Heart left ventricle (tissue), 16 donors: ENCODE results near the gene YPEL2. TPM values are rescaled to one million over a fixed set of nuclear protein-coding genes. Genes with fewer than 3 reads are reported as not detected.
"Not testable (repeated sequence)": the region's sequence is repeated elsewhere in the genome, so short reads cannot be mapped to it uniquely, and the experiment has no call there.

Experiments
- ATAC-seq, 4 donors: fragments of 200-7000 bp; cut with Tn5 transposase; one replicate each; pipeline ENCODE4 v1.9.1; 2020 to 2022; ENCODE audit warnings: moderate library complexity in 4 of 4, mild to moderate bottlenecking in 3 of 4, moderate number of reproducible peaks in 1 of 4
- DNase-seq, 5 donors: peaks; one replicate each; pipeline ENCODE4 v3.0.0-alpha.2; 2020
- H3K27ac ChIP-seq, 12 donors: fragments of 200-600 bp; sonication (generic) in 4 of 12; one replicate each; pipeline versions ENCODE4 v1.5.0 to v1.8.0; 2016 to 2022; ENCODE audit warnings: mild to moderate bottlenecking in 2 of 12
- H3K27me3 ChIP-seq, 9 donors: fragments of 200-600 bp; sonication (generic) in 2 of 9; one replicate each; pipeline versions ENCODE4 v1.5.1 to v1.8.0; 2016 to 2022; ENCODE audit warnings: mild to moderate bottlenecking in 3 of 9
- H3K36me3 ChIP-seq, 9 donors: fragments of 200-600 bp; sonication (generic) in 2 of 9; one replicate each; pipeline versions ENCODE4 v1.5.0 to v1.8.0; 2018 to 2022; ENCODE audit warnings: mild to moderate bottlenecking in 2 of 9
- H3K4me1 ChIP-seq, 12 donors: fragments of 200-600 bp; sonication (generic) in 4 of 12; one replicate each; pipeline versions ENCODE4 v1.5.0 to v1.8.0; 2016 to 2022; ENCODE audit warnings: mild to moderate bottlenecking in 3 of 12
- H3K4me3 ChIP-seq, 12 donors: fragments of 200-600 bp; sonication (generic) in 4 of 12; one replicate each; pipeline versions ENCODE4 v1.5.0 to v1.8.0; 2017 to 2022; ENCODE audit warnings: mild to moderate bottlenecking in 9 of 12, moderate library complexity in 4 of 12
- H3K9me3 ChIP-seq, 12 donors: fragments of 200-600 bp; sonication (generic) in 4 of 12; one replicate each; pipeline versions ENCODE4 v1.5.0 to v1.8.0; 2016 to 2022; ENCODE audit warnings: mild to moderate bottlenecking in 1 of 12
- CTCF ChIP-seq, 12 donors: fragments of 200-600 bp; sonication (generic) in 4 of 12; IDR thresholded peaks; one replicate each; pipeline versions ENCODE4 v1.5.0 to v1.8.0; 2018 to 2022; ENCODE audit warnings: antibody characterized with exemption in 12 of 12, mild to moderate bottlenecking in 5 of 12
- POLR2A ChIP-seq, 2 donors: fragments of 450-650 bp; IDR thresholded peaks; one replicate each; pipeline ENCODE4 v1.6.1; 2017; ENCODE audit warnings: antibody characterized with exemption in 2 of 2, mild to moderate bottlenecking in 2 of 2, moderate library complexity in 2 of 2
- WGBS, 4 donors: extraction: QIAGEN DNeasy Blood & Tissue Kit in 2 of 4; methylation state at CpG; one replicate each; pipeline versions ENCODE4 v1.1.5 to v1.1.7; 2013 to 2018; 5-methylcytosine and 5-hydroxymethylcytosine counted together
- intact Hi-C, 10 donors: fragments of 100-400 bp; cut with DNase I; formaldehyde crosslinking; loops; one replicate each; pipeline versions ENCODE4 v1.11.1 to v1.14.2; 2022
- polyA plus RNA-seq, 2 donors: library from polyadenylated mRNA; stranded (reverse); fragments of 200-250 nt; gene quantifications; one replicate each; pipeline ENCODE4 v1.2.3, GENCODE V29; 2013
- total RNA-seq, 9 donors: library from RNA; depleted of rRNA in 2 of 9; stranded (reverse); fragments of >200 nt in 2 of 9; fragmentation: NEBNext Ultra II Directional in 3 of 9; extraction: Animal tissue kit (Norgen Biotek cat#: 25700) in 3 of 9; gene quantifications; one replicate each; pipeline versions ENCODE4 v1.1.0 to v1.2.4, GENCODE V29; 2016 to 2023
- donor health status: ischemic (EF 13 %, LVEDD 7.1; RV severe dilation, severe dysfunction).
- donor health status: healthy with polysubstance abuse.
- donor health status: DM: no; HTN: yes; CAD: no.
- donor health status: DM: no; HTN: no; CAD: no.
- donor health status: ischemic (EF 25% LVEDD 6.9; RV normal size, moderate dysfunction).
- donor health status: ischemic (EF 25% LVEDD 5.7; RV mildly dilated, moderate dysfunction).
- donor health status: healthy.
- donor health status: DM: yes; HTN: yes; CAD: no.
- donor health status: ischemic (EF 35%, LVEDD 5.7; RV mildly dilated, moderate dysfunction).
- donor health status: nonischemic (EF 11% LVEDD 7.7; RV severe dilation, severe dysfunction).
- donor health status: DM: yes; HTN: yes; CAD: no.
- donor health status: PGD.
- donor health status: ischemic (EF 29% LVEDD 5.4; RV normal size, mild dysfunction).
- donor health status: nonischemic (EF 23%, LVEDD 6.1; RV moderate dilation, normal function).

YPEL2 gene
- total and polyA plus RNA-seq, 11 donors: 11.6 to 65.5 (median 33.9) TPM

GRCh38 chr17:59310263-59310920, 21.1 kb upstream of the YPEL2 start:
- H3K4me3 ChIP-seq: no peak overlapping the region
- no peaks in the 10 kb centered on the region for H3K9me3 ChIP-seq
- H3K4me1 ChIP-seq: peaks cover 0 to 9% (median 0%) of the 10 kb centered on the region in 12 donors
- ATAC-seq (no peak), DNase-seq (no peak)
- TF ChIP-seq CTCF (IDR thresholded peaks at IDR 0.05) (no peak), POLR2A (IDR thresholded peaks at IDR 0.05) (no peak)
- 78 to 87% (median 80%) methylated on average over 6 of the region's 6 CpGs for WGBS, 4 donors
- intact Hi-C loops: loop anchor here in 8 of 10 donors (1.0 to 10.0 kb wide), 7 partner anchors 131 to 257 kb away; partner anchors contain the start of gene DHX40 (in 1 of the 8)
- no peaks in the 10 kb centered on the region for H3K36me3 ChIP-seq
- H3K27me3 ChIP-seq: no peaks in the 10 kb centered on the region
- no peak overlapping the region for H3K27ac ChIP-seq

GRCh38 chr17:59311051-59311468, 20.4 kb upstream of the YPEL2 start:
- 0 to 2% (median 1%) methylated on average over 5 of the region's 5 CpGs for WGBS, 4 donors
- ATAC-seq: peak; percentile 83 to 96 (median 95)

GRCh38 chr17:59311521-59311920, 19.9 kb upstream of the YPEL2 start:
- intact Hi-C loops: loop anchor here in 9 of 10 donors (1.0 to 10.0 kb wide), 9 partner anchors 126 to 256 kb away; partner anchors contain the start of gene DHX40 (in 1 of the 9)
- H3K4me1 ChIP-seq, H3K27ac ChIP-seq, H3K4me3 ChIP-seq, H3K9me3 ChIP-seq, H3K36me3 ChIP-seq, H3K27me3 ChIP-seq, DNase-seq, ATAC-seq: not testable (repeated sequence)
- WGBS, 4 donors: 91 to 93% (median 91%) methylated on average over 7 of the region's 7 CpGs

More at GRCh38 chr17:59311051-59311468, 20.4 kb upstream of the YPEL2 start:
- TF ChIP-seq CTCF (IDR thresholded peaks at IDR 0.05) (peak; percentile 69 to 94 (median 86)), POLR2A (IDR thresholded peaks at IDR 0.05) (no peak)
- Histone ChIP-seq H3K4me3 (no peak overlapping the region), H3K4me1 (peaks cover 0 to 9% (median 0%) of the 10 kb centered on the region in 12 donors), H3K9me3 (no peaks in the 10 kb centered on the region), H3K36me3 (no peaks in the 10 kb centered on the region), H3K27ac (no peak overlapping the region), H3K27me3 (no peaks in the 10 kb centered on the region)
- intact Hi-C loops: loop anchor here in 9 of 10 donors (1.0 to 10.0 kb wide), 9 partner anchors 126 to 256 kb away; partner anchors contain the start of gene DHX40 (in 1 of the 9)
- DNase-seq: peak in 2 of 5 donors; percentile 24 to 30

GRCh38 chr17:59315866-59316265, 15.6 kb upstream of the YPEL2 start:
- no peaks in the 10 kb centered on the region for H3K36me3 ChIP-seq
- no peak for ATAC-seq
- no peaks in the 10 kb centered on the region for H3K27me3 ChIP-seq
- TF ChIP-seq POLR2A (IDR thresholded peaks at IDR 0.05) (no peak), CTCF (IDR thresholded peaks at IDR 0.05) (no peak)
- H3K9me3 ChIP-seq: no peaks in the 10 kb centered on the region
- WGBS, 4 donors: 75 to 79% (median 77%) methylated on average over 4 of the region's 4 CpGs
- no peak overlapping the region for H3K4me3 ChIP-seq
- intact Hi-C loops: loop anchor here in 2 of 10 donors (10.0 kb wide), 1 partner anchor 209 kb away; no protein-coding TSS in a partner anchor
- no peak overlapping the region for H3K27ac ChIP-seq
- H3K4me1 ChIP-seq: peaks cover 0 to 5% (median 0%) of the 10 kb centered on the region in 12 donors
- DNase-seq: no peak
